Measurements from ENCODE around the gene SPTB.
A peak's percentile ranks its signal among the peaks of the same experiment; 100 is the strongest.

The SPTB gene

DNA sequence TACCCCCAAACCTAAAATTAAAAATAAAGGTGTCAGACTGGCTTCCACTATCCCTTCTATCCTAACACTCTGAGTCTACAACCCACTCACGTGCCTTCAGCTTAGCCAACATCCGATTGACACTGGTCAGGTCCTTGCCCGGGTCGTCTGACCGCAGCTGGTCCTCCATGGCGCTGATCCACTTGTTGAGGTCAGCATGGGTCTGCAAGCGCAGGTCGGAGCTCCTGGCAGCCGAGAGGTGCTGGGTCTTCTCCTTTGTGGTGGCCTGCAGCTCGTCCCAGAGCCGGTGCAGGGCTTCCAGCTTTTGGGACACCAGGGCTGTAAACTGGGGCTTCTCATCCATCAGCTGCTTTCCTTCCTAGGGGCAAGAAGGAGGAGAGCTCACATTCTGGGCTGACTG is 97.5 kb downstream of the SPTB start:
- no peak for DNase-seq

DNA sequence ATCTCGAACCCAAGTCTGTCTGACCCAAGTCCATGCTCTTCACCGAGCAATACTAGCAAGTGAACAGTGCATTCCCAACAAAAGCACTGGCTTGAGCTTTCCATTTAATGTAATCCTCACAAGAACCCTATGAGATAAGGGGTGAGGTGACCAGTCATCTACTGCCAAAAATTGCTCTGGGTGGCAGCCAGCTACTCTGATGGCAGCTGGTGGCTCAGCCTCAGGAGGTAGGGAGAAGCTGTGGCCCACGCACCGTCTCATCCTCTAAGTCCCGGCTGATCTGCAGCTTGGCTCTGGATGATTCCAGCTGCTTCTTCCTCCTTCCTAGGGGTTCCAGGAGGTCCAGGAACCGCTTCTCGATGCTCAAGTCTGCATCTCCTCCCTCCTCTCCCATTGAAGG is 100.2 kb downstream of the SPTB start:
- no peak for DNase-seq

DNA sequence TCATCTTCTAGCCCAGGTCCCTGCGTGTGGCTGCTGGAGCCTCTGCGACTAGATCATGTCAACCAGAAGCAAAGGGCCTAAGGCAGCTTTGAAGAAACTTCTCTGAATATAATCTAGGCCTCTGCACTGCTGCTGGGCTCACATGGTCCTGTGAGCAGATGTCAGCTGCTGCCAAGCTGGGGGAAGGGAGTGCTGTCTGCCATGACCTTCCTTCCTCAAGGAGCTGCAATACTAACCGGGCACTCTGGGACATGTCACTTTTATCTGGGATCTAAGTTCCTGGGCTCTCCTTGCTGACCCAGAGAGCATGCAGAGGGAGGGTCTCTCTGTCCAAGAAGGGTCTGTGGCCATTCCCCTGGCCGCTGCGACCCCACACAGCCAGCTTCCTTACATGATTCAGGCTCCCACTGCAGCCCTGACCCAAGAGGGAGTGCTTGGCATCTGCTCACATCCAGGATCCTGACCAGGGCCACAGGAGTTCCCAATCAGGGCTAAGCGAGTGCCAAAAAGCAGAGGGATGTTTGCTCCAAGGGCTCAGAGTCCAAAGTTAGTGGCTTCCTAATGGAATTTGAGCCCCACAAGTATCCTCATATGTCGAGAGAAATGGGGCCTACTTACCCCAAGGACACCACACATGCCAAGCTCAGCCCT is 101.5 kb downstream of the SPTB start:
- no peak for DNase-seq

DNA sequence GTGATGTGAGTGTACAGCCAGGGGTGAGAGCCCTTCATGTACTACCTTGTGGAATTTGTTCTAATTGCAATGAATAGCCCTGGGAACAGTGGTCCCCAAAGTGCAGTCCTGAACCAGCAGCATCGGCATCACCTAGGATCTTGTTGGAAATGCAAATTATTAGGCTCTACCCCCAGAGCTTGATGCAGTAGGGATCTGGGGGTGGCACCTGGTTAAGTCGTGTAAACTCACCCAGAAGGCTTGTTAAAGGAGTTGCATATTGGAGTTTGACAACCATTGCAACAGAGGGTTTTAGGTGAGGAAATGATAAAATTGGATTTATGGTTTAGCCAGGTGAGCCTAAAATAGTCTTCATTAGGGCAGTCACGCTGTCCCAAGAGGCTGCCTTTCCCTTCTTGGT is 102.2 kb downstream of the SPTB start:
- DNase-seq = no peak

DNA sequence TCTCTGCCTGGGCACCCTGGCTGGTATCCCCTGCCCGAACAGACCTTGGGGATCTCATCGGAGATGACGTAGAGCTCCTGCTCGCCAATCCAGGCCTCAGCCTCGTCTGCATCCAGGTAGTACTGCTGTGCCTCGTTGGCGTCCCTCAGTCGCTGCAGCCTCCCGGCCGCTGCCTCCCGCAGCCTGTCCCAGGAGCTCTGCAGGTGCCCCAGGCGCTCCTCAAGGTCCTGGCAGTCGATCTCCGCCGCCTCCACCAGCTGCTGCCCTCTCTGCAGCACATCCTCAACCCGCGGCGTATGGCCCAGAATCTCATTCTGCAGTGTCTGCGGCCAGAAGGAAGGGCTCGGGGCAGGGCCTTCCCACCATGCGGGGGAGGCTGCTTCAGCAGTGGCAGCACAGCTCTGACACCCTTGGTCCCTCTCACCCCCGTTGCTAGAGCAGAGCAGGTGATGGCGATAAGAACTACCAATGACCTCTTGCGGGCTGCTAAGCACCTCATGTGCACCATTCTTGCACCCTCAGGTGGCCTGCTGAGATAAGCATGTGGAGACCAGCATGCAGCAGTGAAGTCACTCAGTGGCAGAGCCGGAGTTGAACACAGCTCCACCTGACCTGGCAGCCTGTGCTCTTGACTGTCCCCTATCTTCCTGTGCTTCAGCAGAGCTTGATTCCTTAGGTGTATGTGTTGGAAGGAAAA is 104.5 kb downstream of the SPTB start:
- DNase-seq = no peak

DNA sequence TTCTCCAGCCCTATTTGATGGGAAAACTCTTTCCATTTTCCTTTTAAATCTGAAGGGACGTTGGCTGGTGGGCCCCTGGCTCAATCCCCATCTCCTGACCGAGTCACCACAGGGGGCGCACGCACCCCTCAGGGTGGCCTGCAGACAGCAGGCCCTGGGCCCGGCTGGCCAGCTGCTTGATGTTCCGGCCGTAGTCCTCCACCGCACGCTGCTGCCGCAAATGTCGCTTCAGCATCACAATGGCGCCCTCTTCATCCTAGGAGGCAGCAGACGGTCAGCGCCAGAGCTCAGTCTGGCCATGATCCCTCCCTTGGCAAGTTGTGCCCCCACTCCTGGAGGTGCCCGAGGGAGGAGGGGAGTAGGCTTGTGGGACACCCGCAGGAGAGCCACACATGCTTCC is 105.4 kb downstream of the SPTB start:
- DNase-seq = no peak

DNA sequence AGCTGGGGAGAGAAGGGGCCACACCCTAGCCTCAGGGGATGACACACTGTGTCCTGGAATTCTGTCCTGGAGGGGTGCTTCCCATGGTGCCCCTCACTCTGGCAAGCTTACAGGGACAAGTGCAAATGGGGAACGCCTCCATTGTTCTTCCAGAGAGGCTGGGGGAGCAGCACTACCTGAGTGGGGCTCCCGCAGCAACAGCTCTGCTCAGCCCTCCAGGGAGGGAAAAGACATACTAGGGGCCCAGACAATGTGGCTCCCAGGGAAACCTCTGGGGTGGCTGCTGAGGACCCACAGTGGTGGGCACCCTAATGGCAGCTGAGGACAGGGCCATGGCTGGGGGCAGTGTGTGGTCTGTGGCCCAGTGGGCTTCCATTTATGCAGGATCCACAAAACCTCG is 106.1 kb downstream of the SPTB start:
- no peak for DNase-seq

DNA sequence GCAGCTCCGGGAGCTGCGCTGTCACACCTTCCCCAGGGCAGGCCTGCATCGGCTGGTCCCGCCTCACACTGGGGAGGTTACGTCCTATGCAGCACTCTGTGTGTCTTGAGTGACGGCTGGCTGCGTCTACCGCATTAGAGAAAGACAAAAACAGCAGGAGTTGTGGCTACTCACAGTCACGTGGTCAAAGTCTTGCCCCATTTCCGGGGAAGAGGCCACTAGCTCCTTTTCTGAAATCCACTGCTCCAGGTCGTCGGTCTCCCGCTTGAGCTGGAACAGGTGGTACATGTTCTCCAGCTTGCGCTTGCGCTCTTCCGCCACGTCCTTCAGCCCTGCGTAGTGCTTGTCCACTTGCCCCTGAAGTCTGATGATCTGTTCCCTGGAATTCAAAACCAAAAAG is 106.7 kb downstream of the SPTB start:
- no peak for DNase-seq

DNA sequence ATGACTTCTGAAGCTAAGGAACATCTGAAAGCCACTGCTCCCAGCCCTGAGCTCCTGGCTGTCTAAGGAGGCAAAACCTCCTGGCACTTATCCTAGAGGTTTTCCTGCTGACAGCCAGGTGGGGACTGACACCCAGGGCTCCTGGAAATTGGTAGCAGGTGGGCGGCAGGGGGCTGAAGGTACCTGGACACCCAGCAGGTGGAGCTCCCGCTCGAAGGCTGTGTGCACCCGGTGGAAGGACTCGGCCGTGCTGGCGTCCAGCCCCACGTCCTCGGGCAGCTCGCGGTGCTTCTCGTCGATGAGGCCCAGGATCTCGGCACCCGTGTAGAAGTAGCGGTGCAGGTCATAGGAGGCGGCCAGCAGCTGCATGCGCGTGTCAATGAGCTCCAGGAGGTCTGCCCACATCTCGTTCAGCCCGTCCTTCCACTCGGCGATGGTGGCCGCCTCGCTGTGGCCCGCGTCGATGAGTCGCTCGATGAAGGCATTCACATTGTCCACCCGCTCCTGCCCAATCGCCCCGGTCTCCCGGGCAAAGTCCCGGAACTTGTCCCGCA is 107.2 kb downstream of the SPTB start:
- DNase-seq = no peak

DNA sequence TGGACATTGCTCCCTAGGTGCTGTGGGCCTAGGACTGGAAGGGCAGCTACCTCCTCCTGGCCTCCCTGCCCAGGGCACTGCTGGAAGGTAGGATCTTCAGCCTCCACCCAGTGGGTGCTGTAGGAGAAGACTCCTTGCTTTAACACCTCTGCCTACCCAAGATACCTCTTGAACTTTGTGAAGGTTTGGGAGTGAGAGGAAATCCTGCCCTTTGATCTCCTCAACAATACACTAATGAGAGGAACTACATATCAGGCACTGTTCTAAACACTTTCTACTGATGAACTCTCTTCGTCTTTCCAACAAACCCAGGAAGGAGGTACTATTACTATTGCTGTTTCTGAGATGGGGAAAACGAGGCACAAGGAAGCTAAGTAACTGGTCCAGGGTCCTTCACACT is 108.5 kb downstream of the SPTB start:
- no peak for DNase-seq

DNA sequence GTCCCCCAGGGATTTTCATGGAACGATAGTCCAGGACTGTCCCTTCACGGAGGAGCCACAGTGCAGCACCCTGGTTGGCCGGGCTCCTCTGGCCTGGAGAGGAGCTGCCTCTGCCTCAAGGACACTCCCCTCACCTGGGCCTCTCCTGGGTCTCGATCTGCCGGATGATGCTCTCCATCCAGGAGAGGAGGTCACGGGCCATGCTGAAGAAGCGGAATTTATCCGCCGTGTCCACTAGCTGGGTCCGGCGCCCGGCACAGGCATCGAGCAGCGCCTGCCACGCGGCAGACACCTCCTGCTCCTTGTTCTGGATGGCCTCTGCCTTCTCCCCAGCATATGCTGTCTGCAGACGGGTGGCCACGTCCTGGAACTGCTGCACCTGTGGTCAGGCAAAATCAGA is 109.0 kb downstream of the SPTB start:
- DNase-seq = no peak

DNA sequence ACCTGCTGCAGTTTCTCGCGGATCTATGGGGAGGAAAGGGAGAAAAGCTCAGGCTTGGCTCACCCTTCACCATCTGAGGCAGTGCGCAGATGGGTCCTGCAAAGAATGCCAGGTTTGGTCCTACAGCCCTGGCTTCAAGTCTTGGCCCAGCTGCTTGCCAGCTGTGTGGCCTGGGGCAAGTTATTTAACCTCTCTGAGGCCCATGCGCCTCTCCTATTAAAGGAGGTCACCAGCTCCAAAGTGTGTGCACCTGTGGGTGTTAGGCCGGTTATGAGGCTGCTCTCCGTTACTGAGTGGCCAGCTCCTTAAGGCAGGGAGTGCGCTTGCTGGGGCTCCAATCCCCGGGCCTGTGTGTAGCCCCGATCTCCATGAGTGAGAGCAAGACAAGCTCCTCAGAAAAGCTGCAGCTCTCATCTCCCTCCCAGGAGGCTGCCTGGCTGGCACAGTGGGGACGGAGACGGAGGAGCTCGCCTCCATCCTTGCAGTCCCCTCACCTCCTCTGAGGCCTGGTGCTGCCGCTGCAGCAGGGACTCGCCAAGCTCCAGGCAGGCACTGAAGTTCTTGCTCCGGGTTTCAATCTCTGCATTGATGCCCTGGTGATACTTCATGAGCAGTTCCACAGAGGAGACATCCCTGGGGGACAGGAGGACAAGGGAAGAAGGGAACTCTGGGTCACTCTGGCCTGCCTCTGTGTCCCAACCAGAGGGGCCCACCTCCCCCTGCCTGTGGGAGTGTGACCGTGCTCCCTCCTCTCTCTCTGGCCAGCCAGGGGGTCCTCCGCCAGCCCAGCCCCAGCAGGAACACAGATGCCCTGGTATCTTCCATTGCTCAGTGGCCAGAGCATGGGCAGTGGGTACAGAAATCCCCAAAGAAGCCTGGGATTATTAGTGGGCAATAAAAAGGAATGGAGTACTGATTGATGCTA is 110.3 kb downstream of the SPTB start:
- no peak for DNase-seq

DNA sequence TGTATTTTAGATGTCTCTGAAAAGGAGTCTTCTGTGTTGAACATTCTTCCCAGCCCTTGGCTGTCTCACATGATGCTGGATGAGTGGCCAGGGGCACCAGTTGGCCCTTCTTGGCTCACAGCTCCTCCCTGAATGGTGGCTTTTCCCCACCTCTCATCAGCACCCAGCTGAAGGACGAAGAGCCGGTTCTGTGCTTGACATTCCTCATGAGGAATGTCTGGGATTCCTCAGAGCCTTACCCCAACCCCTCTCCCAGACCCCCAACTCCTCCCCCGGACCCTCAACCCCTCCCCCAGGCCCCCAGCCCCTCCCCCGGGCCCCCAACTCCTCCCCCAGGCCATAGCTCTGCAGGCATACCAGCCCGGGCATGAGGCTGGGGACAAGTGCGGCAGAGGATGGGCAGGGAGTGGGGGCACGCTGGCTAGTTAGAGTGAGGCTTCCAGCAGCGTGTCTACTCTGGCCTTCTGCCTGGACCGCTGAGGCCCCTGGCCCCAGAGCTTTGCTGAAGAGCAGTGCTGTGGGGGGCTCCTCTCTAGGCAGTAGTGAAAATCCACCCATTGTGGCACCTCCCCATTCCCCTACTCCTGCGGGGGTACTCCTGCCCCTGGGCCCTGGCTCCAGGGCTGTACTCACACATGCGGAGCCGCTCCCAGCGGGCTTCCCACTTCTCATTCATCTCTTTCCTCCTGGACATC is 111.2 kb downstream of the SPTB start:
- no peak for DNase-seq

DNA sequence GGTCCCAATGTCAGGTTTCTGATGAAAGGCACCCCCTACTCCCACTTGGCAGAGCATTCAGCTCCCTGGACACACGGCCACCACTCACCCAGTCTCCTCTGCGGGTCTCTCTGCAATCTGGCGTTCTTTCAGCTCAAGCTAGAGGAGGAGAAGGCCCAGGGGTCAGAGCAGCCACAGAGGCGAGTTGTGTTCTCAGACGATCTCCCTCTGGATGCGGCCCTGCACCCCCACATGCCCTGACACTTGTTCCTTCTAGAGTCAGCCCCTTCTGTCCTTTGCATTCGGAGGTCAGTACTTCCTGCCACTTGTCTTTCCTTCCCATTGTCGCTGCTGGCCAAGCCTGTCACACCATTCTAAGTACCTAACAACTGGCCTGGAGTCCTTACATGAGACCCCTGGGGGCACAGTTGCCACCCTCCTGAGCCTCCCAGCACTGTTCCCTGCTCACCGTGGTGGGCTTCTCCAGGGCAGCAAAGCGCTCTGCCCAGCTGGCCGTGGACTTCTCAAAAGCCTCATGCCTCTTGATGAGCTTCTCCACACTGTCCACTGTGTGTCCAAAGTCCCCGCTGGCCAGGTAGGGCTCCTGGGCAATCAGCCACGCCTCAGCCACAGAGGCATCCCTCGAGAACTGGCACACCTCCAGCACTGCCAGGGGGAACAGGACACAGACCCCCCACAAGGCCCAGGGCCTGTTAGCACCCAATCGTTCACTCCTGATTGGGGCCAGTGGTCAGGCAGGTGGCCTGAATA is 112.3 kb downstream of the SPTB start:
- no peak for DNase-seq

DNA sequence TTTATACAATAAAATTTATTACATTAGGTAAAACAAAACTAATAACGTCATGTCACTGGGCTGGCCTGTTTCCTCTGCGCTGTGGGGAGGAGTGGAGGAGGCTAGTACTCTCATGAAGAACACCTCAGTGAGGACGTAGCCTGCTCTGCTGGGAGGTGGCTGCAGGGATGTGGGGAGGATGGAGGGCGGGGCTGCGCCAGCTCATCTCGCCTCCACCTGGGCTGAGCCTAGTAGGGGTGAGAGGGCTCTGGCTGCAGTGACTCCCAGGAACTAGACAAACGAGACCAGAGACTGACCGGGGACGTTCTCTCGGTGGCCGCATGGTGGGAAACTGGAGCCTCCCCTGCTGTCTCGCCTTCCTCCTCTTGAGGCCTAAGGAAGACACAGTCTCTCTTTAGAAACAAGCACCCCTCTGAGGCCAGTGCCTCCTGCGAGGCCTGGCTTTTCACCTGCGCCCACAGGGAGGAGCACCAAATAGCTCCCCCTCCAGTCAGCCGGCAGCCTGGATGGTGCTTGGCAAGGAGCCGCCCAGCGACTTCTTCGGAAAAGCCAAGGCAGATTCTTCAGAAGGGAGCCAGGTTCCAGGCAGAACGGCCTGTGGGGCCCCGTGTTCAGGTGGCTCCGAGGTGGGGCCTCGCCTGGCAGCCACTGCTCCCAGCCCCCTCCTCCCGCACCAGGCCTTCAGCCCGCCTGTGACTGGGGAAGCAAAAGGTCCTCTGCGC is 113.1 kb downstream of the SPTB start:
- no peak for DNase-seq

DNA sequence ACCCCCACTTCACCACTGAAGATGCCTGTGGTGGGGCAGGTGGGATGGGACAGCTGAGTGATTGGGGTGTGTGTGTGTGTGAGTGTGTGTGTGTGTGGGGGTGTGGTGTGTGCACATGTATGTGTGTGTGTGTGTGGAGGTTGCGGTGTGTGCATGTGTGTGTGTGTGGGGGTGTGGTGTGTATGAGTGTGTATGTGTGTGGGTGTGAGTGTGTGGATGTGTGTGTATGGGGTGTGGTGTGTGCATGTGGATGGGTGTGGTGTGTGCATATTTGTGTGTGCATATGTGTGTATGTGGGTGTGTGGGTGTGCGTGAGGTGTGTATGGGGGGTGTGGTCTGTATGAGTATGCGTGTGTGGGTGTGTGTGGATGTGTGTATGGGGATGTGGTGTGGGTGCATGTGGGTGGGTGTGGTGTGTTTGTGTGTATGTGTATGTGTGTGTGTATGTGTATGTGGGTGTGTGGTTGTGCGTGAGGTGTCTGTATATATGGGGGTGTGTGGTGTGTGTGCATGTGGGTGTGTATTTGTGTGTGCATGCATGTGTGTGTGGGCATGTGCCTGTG is 113.9 kb downstream of the SPTB start:
- no peak for DNase-seq

DNA sequence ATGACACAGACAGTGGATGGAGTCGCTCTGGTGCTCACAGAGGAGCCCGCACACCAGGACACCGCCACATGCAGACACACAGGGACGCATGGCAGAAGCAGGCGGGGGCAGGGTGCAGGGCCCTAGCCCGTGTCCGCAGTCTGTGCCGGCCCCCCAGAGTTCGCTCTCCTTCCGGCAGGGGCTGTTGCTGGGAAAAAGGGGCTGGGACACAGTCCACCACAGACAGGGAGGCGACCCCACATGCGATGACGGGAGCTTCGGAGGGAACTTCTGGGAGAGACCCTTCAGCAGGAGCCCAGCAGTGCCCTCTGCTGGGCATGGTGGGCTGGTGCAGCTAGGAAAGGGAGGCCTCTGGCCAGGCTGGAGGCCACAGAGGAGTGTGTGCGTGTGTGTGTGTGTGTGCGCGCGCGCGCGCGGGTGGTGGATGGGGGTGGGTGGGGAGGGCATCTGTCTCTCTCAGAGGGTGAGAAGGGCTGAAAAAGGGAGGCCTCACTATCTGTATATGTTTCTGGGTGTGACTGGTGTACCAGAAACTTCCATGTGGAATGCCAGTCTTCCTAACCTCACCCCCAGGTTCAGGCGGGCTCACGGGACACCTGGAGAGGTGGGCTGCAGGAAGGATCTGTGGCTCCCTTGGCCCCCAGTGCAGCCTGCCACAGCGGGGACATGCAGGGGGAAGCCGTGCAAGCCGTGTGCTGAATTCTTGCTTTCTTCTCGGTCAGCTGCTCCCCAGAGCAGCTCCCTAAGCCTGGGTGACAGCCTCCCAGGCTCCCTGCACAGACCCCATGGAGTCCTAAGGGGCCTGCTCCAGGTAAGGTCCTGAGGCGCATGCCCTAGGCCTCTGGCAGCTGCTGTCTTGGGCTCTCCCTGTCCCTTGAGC is 114.8 kb downstream of the SPTB start:
- peak; percentile 80 for DNase-seq

DNA sequence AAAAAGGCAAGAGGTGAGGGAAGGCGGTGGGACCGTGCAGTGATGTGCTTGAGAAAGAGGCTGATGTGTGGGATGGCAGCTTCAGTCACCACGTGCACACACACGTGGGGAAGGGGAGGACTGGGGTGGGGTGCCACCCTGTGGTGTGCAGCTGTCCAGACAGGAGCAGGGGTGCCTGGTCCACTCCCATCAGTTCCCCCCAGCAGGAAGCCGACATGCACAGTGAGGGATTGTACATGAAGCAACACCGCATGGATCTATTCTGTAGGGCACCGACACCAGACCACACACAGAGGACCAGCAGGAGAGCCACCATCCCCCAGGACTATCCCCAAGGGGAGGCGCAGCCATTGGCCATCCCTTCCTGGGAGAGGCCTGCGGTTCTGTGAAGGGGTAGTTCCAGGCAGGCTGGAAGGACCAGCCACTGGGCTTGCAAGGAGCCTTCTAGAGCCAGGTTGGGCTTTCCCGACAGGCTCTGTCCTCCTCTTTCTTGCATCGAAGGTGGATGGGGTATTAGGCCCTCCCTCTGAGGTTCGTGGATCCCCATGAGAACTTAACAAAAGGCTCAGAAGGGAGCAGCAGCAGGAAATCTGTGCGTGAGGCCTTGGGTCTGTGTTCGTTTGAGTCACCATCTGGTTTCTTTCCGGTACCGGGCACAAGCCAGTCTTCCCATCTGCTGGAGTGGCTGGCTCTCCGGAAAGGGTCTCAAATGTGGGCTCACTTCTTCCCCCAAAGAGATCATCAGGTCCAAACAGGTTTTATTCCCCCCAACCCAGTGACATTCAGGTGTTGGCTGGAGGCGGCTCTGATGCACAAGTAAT is 115.7 kb downstream of the SPTB start:
- DNase-seq = no peak
